H7 (cell line): Measurements from ENCODE around the gene PPFIA1. TPM values are rescaled to one million over a fixed set of nuclear protein-coding genes. Genes with fewer than 3 reads are reported as not detected.
"Not testable (repeated sequence)": the region's sequence is repeated elsewhere in the genome, so short reads cannot be mapped to it uniquely, and the experiment has no call there.

Experiments
- DNase-seq: peaks from one replicate; pipeline ENCODE4 v3.0.0; 2012
- H3K27me3 ChIP-seq: 2 replicates; pipeline ENCODE4 v1.6.0; 2011; ENCODE audit warnings: mild to moderate bottlenecking, low read length; ENCODE audit not compliant: control insufficient read depth, insufficient read depth
- H3K36me3 ChIP-seq: replicated peaks from 2 replicates; pipeline ENCODE4 v1.5.1; 2011; ENCODE audit warnings: low read length; ENCODE audit not compliant: control insufficient read depth, insufficient read depth
- H3K4me3 ChIP-seq: 2 replicates; pipeline ENCODE4 v1.5.1; 2011; ENCODE audit warnings: low read depth, mild to moderate bottlenecking, control low read depth, low read length, moderate library complexity; ENCODE audit not compliant: insufficient read depth
- total RNA-seq: library from RNA; depleted of rRNA; stranded (reverse); fragments of >200 nt; shearing (Covaris generic); gene quantifications from 2 replicates; pipeline ENCODE4 v1.2.3, GENCODE V29; 2014

PPFIA1 gene
- total RNA-seq, 1 experiment from 2014 or later, result 51.5 TPM

GRCh38 chr11:70243912-70244652, 26.4 kb upstream of the PPFIA1 start:
- no peak for DNase-seq
- no peaks in the 10 kb centered on the region for H3K27me3 ChIP-seq
- H3K36me3 ChIP-seq, result no peaks in the 10 kb centered on the region
- no peak overlapping the region for H3K4me3 ChIP-seq

- no peak for DNase-seq
- no peak overlapping the region for H3K4me3 ChIP-seq
Observed at GRCh38 chr11:70244698-70245097, 25.8 kb upstream of the PPFIA1 start.

GRCh38 chr11:70246196-70246595, 24.3 kb upstream of the PPFIA1 start:
- H3K27me3 ChIP-seq, result no peaks in the 10 kb centered on the region
- DNase-seq, result no peak
- no peaks in the 10 kb centered on the region for H3K36me3 ChIP-seq
- H3K4me3 ChIP-seq, result no peak overlapping the region

More at GRCh38 chr11:70244698-70245097, 25.8 kb upstream of the PPFIA1 start:
- no peaks in the 10 kb centered on the region for H3K27me3 ChIP-seq
- H3K36me3 ChIP-seq, result no peaks in the 10 kb centered on the region

GRCh38 chr11:70247042-70247709, 23.3 kb upstream of the PPFIA1 start:
- no peak overlapping the region for H3K4me3 ChIP-seq
- no peaks in the 10 kb centered on the region for H3K27me3 ChIP-seq
- H3K36me3 ChIP-seq, result no peaks in the 10 kb centered on the region
- peak; percentile 21 for DNase-seq

- Histone ChIP-seq H3K4me3 (no peak overlapping the region), H3K36me3 (no peaks in the 10 kb centered on the region), H3K27me3 (no peaks in the 10 kb centered on the region)
- DNase-seq, result no peak
Observed at GRCh38 chr11:70247710-70248072, 22.8 kb upstream of the PPFIA1 start.

GRCh38 chr11:70250876-70251658, 19.4 kb upstream of the PPFIA1 start:
- Histone ChIP-seq H3K27me3 (no peaks in the 10 kb centered on the region), H3K4me3 (no peak overlapping the region), H3K36me3 (no peaks in the 10 kb centered on the region)
- peak; percentile 12 for DNase-seq

- no peaks in the 10 kb centered on the region for H3K27me3 ChIP-seq
- H3K4me3 ChIP-seq, result no peak overlapping the region
- H3K36me3 ChIP-seq, result no peaks in the 10 kb centered on the region
- DNase-seq, result peak; percentile 60
Observed at GRCh38 chr11:70251659-70252321, 18.7 kb upstream of the PPFIA1 start.

GRCh38 chr11:70252844-70253243, 17.6 kb upstream of the PPFIA1 start:
- Histone ChIP-seq H3K4me3 (no peak overlapping the region), H3K27me3 (no peaks in the 10 kb centered on the region), H3K36me3 (no peaks in the 10 kb centered on the region)
- DNase-seq, result no peak

- no peak overlapping the region for H3K4me3 ChIP-seq
- DNase-seq, result peak; percentile 25
- H3K36me3 ChIP-seq, result no peaks in the 10 kb centered on the region
- no peaks in the 10 kb centered on the region for H3K27me3 ChIP-seq
Observed at GRCh38 chr11:70255477-70256116, 14.9 kb upstream of the PPFIA1 start.

- not testable (repeated sequence) for DNase-seq, H3K27me3 ChIP-seq, H3K4me3 ChIP-seq
Observed at GRCh38 chr11:70259077-70259476, 11.4 kb upstream of the PPFIA1 start.

GRCh38 chr11:70262951-70263350, 7.5 kb upstream of the PPFIA1 start:
- Histone ChIP-seq H3K36me3 (no peaks in the 10 kb centered on the region), H3K27me3 (no peaks in the 10 kb centered on the region), H3K4me3 (no peak overlapping the region)
- peak; percentile 15 for DNase-seq

More at GRCh38 chr11:70259077-70259476, 11.4 kb upstream of the PPFIA1 start:
- not testable (repeated sequence) for H3K36me3 ChIP-seq

GRCh38 chr11:70263363-70263762, 7.1 kb upstream of the PPFIA1 start:
- DNase-seq, result no peak
- Histone ChIP-seq H3K36me3 (no peaks in the 10 kb centered on the region), H3K4me3 (no peak overlapping the region), H3K27me3 (no peaks in the 10 kb centered on the region)

GRCh38 chr11:70265341-70265740, 5.1 kb upstream of the PPFIA1 start:
- peak; percentile 28 for DNase-seq
- Histone ChIP-seq H3K4me3 (no peak overlapping the region), H3K36me3 (no peaks in the 10 kb centered on the region), H3K27me3 (no peaks in the 10 kb centered on the region)

GRCh38 chr11:70267405-70267950, 3.0 kb upstream of the PPFIA1 start:
- Histone ChIP-seq H3K4me3 (no peak overlapping the region), H3K36me3 (peaks cover under 1% of the 10 kb centered on the region; the same call in 1 of the 2 replicates), H3K27me3 (no peaks in the 10 kb centered on the region)
- no peak for DNase-seq
